Calu3 (cell line): ENCODE data around the gene GPC1. TPM values are rescaled to one million over a fixed set of nuclear protein-coding genes. Genes with fewer than 3 reads are reported as not detected.

ENCODE experiments used
- BruUV-seq: library from RNA; stranded (reverse); fragments of 400-500 nt; replicated peaks from 2 replicates; lab custom pipeline; 2021; lab: Mats Ljungman, UMichigan
- CTCF ChIA-PET: fragments of 300-600 bp; sonication (Branson Sonifier 250); formaldehyde crosslinking; loops from one replicate; lab custom pipeline; 2022; ENCODE audit warnings: antibody characterized with exemption; lab: Charles Lee
- DNase-seq: peaks from one replicate; pipeline ENCODE4 v3.0.0; 2022
- H3K27ac Mint-ChIP-seq: one replicate; pipeline ENCODE4 v1.8.0; 2022; ENCODE audit warnings: mixed read lengths; ENCODE audit not compliant: unreplicated experiment
- H3K27me3 Mint-ChIP-seq: one replicate; pipeline ENCODE4 v1.8.0; 2022; ENCODE audit warnings: mixed read lengths; ENCODE audit not compliant: unreplicated experiment
- H3K36me3 Mint-ChIP-seq: one replicate; pipeline ENCODE4 v1.8.0; 2022; ENCODE audit warnings: mild to moderate bottlenecking, moderate library complexity, mixed read lengths; ENCODE audit not compliant: insufficient read depth, unreplicated experiment
- H3K4me1 Mint-ChIP-seq: one replicate; pipeline ENCODE4 v1.8.0; 2022; ENCODE audit warnings: mild to moderate bottlenecking, low read depth, mixed read lengths; ENCODE audit not compliant: unreplicated experiment
- H3K4me3 Mint-ChIP-seq: one replicate; pipeline ENCODE4 v1.8.0; 2022; ENCODE audit warnings: mild to moderate bottlenecking, low read depth, moderate library complexity, mixed read lengths; ENCODE audit not compliant: unreplicated experiment
- H3K9me3 Mint-ChIP-seq: one replicate; pipeline ENCODE4 v1.8.0; 2022; ENCODE audit warnings: low read depth, mixed read lengths; ENCODE audit not compliant: unreplicated experiment
- CTCF ChIP-seq: fragments of 200-600 bp; IDR thresholded peaks from one replicate; pipeline ENCODE4 v1.8.0; 2022; ENCODE audit warnings: antibody characterized with exemption; ENCODE audit not compliant: unreplicated experiment
- intact Hi-C: fragments of 100-400 bp; cut with micrococcal nuclease; formaldehyde crosslinking; loops from one replicate; pipeline ENCODE4 v1.10.0; 2022; ENCODE audit not compliant: unreplicated experiment
- total RNA-seq: library from RNA; stranded (reverse); gene quantifications from 2 replicates; pipeline ENCODE4 v1.2.3, GENCODE V29; 2022

GPC1 gene
- total RNA-seq, 1 experiment from 2014 or later = 51.5 TPM

- H3K9me3 Mint-ChIP-seq = no peaks in the 10 kb centered on the region
- H3K36me3 Mint-ChIP-seq = peaks cover 17% of the 10 kb centered on the region
- intact Hi-C loops = no loop called here
- CTCF ChIA-PET = interaction anchor here (0.8 kb wide), 1 partner anchor 539 kb away, joined by 4 read pairs; no protein-coding TSS in a partner anchor
- H3K27me3 Mint-ChIP-seq = no peaks in the 10 kb centered on the region
- no peak overlapping the region for H3K27ac Mint-ChIP-seq
- no peak for TF ChIP-seq CTCF
- no peaks in the 10 kb centered on the region for H3K4me1 Mint-ChIP-seq
- no peak for DNase-seq
- BruUV-seq = no TSS peak
- no peak overlapping the region for H3K4me3 Mint-ChIP-seq
Measured at GRCh38 chr2:240478346-240479110, 43.1 kb downstream of the GPC1 start.

GRCh38 chr2:240479111-240479501 is 43.6 kb downstream of the GPC1 start:
- no peak overlapping the region for H3K27ac Mint-ChIP-seq

GRCh38 chr2:240480834-240481623 is 45.6 kb downstream of the GPC1 start:
- TF ChIP-seq CTCF = no peak
- BruUV-seq = no TSS peak
- H3K9me3 Mint-ChIP-seq = no peaks in the 10 kb centered on the region
- H3K36me3 Mint-ChIP-seq = peaks cover 17% of the 10 kb centered on the region
- H3K27ac Mint-ChIP-seq = no peak overlapping the region
- H3K4me1 Mint-ChIP-seq = no peaks in the 10 kb centered on the region
- intact Hi-C loops = no loop called here
- CTCF ChIA-PET = no interaction called here
- no peak for DNase-seq
- H3K27me3 Mint-ChIP-seq = no peaks in the 10 kb centered on the region
- no peak overlapping the region for H3K4me3 Mint-ChIP-seq

More at GRCh38 chr2:240479111-240479501, 43.6 kb downstream of the GPC1 start:
- Mint-ChIP-seq H3K9me3 (no peaks in the 10 kb centered on the region), H3K36me3 (peaks cover 17% of the 10 kb centered on the region), H3K27me3 (no peaks in the 10 kb centered on the region), H3K4me3 (no peak overlapping the region), H3K4me1 (no peaks in the 10 kb centered on the region)
- intact Hi-C loops = no loop called here
- CTCF ChIA-PET = interaction anchor here (0.8 kb wide), 1 partner anchor 540 kb away, joined by 4 read pairs; no protein-coding TSS in a partner anchor
- no peak for TF ChIP-seq CTCF
- no TSS peak for BruUV-seq
- DNase-seq = no peak

GRCh38 chr2:240481720-240482119 is 46.3 kb downstream of the GPC1 start:
- no peak for TF ChIP-seq CTCF
- no peak overlapping the region for H3K4me3 Mint-ChIP-seq
- CTCF ChIA-PET = no interaction called here
- BruUV-seq = no TSS peak
- no peak for DNase-seq
- H3K4me1 Mint-ChIP-seq = no peaks in the 10 kb centered on the region
- H3K9me3 Mint-ChIP-seq = no peaks in the 10 kb centered on the region
- intact Hi-C loops = no loop called here
- no peak overlapping the region for H3K27ac Mint-ChIP-seq
- H3K36me3 Mint-ChIP-seq = peaks cover 17% of the 10 kb centered on the region
- no peaks in the 10 kb centered on the region for H3K27me3 Mint-ChIP-seq
